CD4-positive, alpha-beta T cell treated with Interleukin-4 for 1 hour (primary cell): ENCODE results near the gene MALSU1.

Source experiments
- DNase-seq, 2 donors: peaks; one replicate each; pipeline ENCODE4 v3.0.0-alpha.2; 2020 to 2022

Gene MALSU1

GRCh38 chr7:23336799-23337283 lies 37.7 kb downstream of the MALSU1 start:
- no peak for DNase-seq

- no peak for DNase-seq
Observed at GRCh38 chr7:23337374-23337773, 38.2 kb downstream of the MALSU1 start.

GRCh38 chr7:23338439-23338838 lies 39.3 kb downstream of the MALSU1 start:
- no peak for DNase-seq

GRCh38 chr7:23338863-23339262 lies 39.7 kb downstream of the MALSU1 start:
- DNase-seq: no peak

- DNase-seq: no peak
Observed at GRCh38 chr7:23341846-23342598, 42.9 kb downstream of the MALSU1 start.

- DNase-seq: no peak
Observed at GRCh38 chr7:23343102-23343501, 44.0 kb downstream of the MALSU1 start.

- DNase-seq: no peak
Observed at GRCh38 chr7:23343806-23344475, 44.8 kb downstream of the MALSU1 start.

GRCh38 chr7:23345601-23346000 lies 46.5 kb downstream of the MALSU1 start:
- DNase-seq: no peak

- DNase-seq: peak in 1 of 2 donors; percentile 38
Observed at GRCh38 chr7:23346316-23346715, 47.2 kb downstream of the MALSU1 start.

- no peak for DNase-seq
Observed at GRCh38 chr7:23347033-23347681, 48.0 kb downstream of the MALSU1 start.

GRCh38 chr7:23347682-23348180 lies 48.6 kb downstream of the MALSU1 start:
- no peak for DNase-seq

GRCh38 chr7:23349484-23350157 lies 50.5 kb downstream of the MALSU1 start:
- no peak for DNase-seq

- no peak for DNase-seq
Observed at GRCh38 chr7:23350466-23350865, 51.3 kb downstream of the MALSU1 start.

- no peak for DNase-seq
Observed at GRCh38 chr7:23353172-23353571, 54.0 kb downstream of the MALSU1 start.

GRCh38 chr7:23356168-23356567 lies 57.0 kb downstream of the MALSU1 start:
- DNase-seq: no peak

- DNase-seq: peak in 1 of 2 donors; percentile 36
Observed at GRCh38 chr7:23356726-23357125, 57.6 kb downstream of the MALSU1 start.

GRCh38 chr7:23357190-23358093 lies 58.3 kb downstream of the MALSU1 start:
- peak in 1 of 2 donors; percentile 16 for DNase-seq

GRCh38 chr7:23358152-23358674 lies 59.1 kb downstream of the MALSU1 start:
- DNase-seq: no peak
